Coronary artery (tissue), 2 donors: ENCODE results near the gene MT1HL1.
"Not testable (repeated sequence)": the region's sequence is repeated elsewhere in the genome, so short reads cannot be mapped to it uniquely, and the experiment has no call there.

Source experiments
- DNase-seq: peaks from one replicate; pipeline ENCODE4 v3.0.0-alpha.2; 2017; ENCODE audit warnings: low spot score
- H3K27ac ChIP-seq, 2 donors: fragments of 200-600 bp; sonication (generic); one replicate each; pipeline ENCODE4 v1.5.1; 2016 to 2019
- H3K4me3 ChIP-seq: fragments of 200-600 bp; sonication (generic); 2 replicates; pipeline ENCODE4 v1.5.1; 2016; ENCODE audit warnings: mild to moderate bottlenecking, moderate library complexity
- CTCF ChIP-seq: fragments of 200-600 bp; sonication (generic); IDR thresholded peaks from one replicate; pipeline ENCODE4 v1.5.1; 2019; ENCODE audit warnings: antibody characterized with exemption

MT1HL1 gene

GRCh38 chr1:236997361-236997760, 6.9 kb downstream of the MT1HL1 start:
- Histone ChIP-seq H3K4me3 (no peak overlapping the region), H3K27ac (no peak overlapping the region)
- no peak for DNase-seq
- TF ChIP-seq CTCF, result no peak

GRCh38 chr1:236994450-236994849, 9.8 kb downstream of the MT1HL1 start:
- TF ChIP-seq CTCF, result no peak
- DNase-seq, result no peak
- H3K27ac ChIP-seq, result no peak overlapping the region
- no peak overlapping the region for H3K4me3 ChIP-seq

- Histone ChIP-seq H3K27ac (no peak overlapping the region), H3K4me3 (no peak overlapping the region)
- DNase-seq, result no peak
- TF ChIP-seq CTCF, result no peak
Observed at GRCh38 chr1:236992449-236992848, 11.8 kb downstream of the MT1HL1 start.

GRCh38 chr1:236990052-236990445, 14.2 kb downstream of the MT1HL1 start:
- Histone ChIP-seq H3K27ac (no peak overlapping the region), H3K4me3 (no peak overlapping the region)
- DNase-seq, result no peak
- TF ChIP-seq CTCF, result no peak

- H3K27ac ChIP-seq, result no peak overlapping the region
- no peak for DNase-seq
- no peak for TF ChIP-seq CTCF
- H3K4me3 ChIP-seq, result no peak overlapping the region
Observed at GRCh38 chr1:236989290-236990051, 14.8 kb downstream of the MT1HL1 start.

GRCh38 chr1:236983818-236984217, 20.4 kb downstream of the MT1HL1 start:
- no peak overlapping the region for H3K27ac ChIP-seq
- DNase-seq, result no peak
- H3K4me3 ChIP-seq, result no peak overlapping the region
- TF ChIP-seq CTCF, result no peak

- no peak for DNase-seq
- Histone ChIP-seq H3K4me3 (no peak overlapping the region), H3K27ac (no peak overlapping the region)
- TF ChIP-seq CTCF, result no peak
Observed at GRCh38 chr1:236982380-236982779, 21.9 kb downstream of the MT1HL1 start.

GRCh38 chr1:236981431-236981830, 22.8 kb downstream of the MT1HL1 start:
- not testable (repeated sequence) for DNase-seq, H3K27ac ChIP-seq, H3K4me3 ChIP-seq
